Measurements from ENCODE around the gene CELSR1. TPM values are rescaled to one million over a fixed set of nuclear protein-coding genes. Genes with fewer than 3 reads are reported as not detected.
A peak's percentile ranks its signal among the peaks of the same experiment; 100 is the strongest.

CELSR1 gene
- total RNA-seq, 2 donors from 2014 or later, result 0.54 to 1.1 TPM

DNA sequence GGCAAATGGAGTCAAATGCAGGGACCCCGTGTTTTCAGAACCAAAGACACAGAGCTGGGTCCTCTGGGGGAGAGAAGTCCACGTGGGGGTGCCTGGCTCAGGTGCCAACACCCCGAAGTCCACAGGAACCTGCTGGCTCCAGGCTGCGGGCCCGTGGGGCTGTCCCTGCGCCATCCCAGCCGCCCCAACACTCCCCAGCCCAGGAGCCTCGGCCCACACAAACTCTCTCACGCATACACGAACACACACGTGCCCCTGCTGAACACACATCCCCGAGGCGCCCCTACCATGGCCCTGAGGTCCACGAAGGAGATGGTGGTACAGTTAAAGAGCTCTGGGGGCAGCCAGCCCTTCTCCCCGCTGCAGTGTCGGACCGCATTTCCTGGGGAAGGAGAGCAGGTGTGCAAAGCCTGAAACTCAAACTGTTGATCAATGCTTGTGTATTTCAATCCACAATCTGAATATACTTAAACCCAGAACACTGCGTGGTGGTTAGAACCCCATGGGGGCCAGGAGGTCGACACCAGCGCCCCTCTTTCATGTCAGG is 147.2 kb downstream of the CELSR1 start:
- ATAC-seq (no peak), DNase-seq (ENCODE audit: low spot score in 2 of 2) (no peak)
- Mint-ChIP-seq H3K36me3 (no peaks in the 10 kb centered on the region), H3K9me3 (no peaks in the 10 kb centered on the region), H3K27ac (no peak overlapping the region)

DNA sequence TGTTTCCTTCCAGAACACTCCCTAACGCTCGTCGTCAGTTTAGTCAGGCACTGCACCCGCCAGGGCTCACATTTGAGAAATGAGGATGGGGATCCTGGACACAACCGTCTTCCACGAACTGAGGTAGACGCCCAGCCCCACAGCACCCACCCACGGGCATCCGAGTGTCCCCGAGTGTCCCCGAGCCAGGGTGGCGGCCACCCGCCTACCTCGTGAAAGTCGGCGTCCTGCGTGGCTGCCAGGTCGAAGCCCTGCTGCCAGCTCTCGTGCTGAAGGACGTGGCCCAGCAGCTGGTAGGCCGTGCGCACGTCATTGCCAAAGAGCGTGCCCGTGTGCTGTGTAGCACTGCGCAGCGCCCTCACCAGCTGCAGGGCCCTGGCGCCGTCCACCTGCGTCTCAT is 148.3 kb downstream of the CELSR1 start:
- ATAC-seq, result no peak
- DNase-seq (ENCODE audit: low spot score in 2 of 2), result no peak
- H3K9me3 Mint-ChIP-seq, result no peaks in the 10 kb centered on the region
- H3K36me3 Mint-ChIP-seq, result no peaks in the 10 kb centered on the region
- no peak overlapping the region for H3K27ac Mint-ChIP-seq

DNA sequence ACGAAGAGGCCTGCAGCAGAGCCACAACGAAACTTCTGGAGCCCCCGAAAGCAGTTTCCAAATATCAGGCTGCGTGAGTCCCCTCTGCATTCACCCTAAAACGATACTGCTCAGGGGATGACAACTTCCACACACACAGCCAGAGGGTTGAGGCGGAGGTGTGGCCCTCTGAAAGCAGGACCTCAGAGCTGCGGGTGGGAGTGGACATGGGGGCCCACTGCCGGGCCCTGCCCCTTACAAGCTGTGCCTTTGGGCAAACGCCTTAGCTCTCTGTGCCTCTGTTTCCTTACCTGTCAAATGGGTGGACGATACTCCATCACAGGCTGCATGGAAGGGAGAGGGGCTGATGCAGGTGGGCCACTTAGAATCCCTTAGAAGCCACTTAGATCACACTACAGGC is 148.8 kb downstream of the CELSR1 start:
- DNase-seq (ENCODE audit: low spot score in 2 of 2), result no peak

DNA sequence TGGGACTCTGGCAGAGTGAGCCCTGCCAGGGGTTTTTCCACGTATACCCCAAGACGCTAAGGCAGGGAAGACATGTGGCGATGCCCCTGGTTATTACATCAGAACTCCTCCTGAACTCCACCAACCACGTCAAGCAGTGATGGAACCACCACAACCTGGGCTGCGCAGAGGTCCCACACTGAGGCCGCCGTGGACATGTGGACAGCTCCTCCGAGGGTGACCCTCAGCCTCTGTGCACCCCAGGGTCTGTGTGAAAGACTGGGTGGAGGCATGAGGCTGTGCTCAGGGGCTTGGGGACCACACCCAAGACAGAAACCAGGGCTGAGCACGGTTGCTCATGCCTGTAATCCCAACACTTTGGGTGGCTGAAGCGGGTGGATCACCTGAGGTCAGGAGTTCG is 149.7 kb downstream of the CELSR1 start:
- H3K27ac Mint-ChIP-seq, result no peak overlapping the region
- ATAC-seq (no peak), DNase-seq (ENCODE audit: low spot score in 2 of 2) (no peak)
- H3K9me3 Mint-ChIP-seq, result no peaks in the 10 kb centered on the region
- no peaks in the 10 kb centered on the region for H3K36me3 Mint-ChIP-seq

More for the DNA sequence above, 148.8 kb downstream of the CELSR1 start:
- H3K36me3 Mint-ChIP-seq, result no peaks in the 10 kb centered on the region
- no peak for ATAC-seq
- H3K27ac Mint-ChIP-seq, result no peak overlapping the region
- no peaks in the 10 kb centered on the region for H3K9me3 Mint-ChIP-seq

DNA sequence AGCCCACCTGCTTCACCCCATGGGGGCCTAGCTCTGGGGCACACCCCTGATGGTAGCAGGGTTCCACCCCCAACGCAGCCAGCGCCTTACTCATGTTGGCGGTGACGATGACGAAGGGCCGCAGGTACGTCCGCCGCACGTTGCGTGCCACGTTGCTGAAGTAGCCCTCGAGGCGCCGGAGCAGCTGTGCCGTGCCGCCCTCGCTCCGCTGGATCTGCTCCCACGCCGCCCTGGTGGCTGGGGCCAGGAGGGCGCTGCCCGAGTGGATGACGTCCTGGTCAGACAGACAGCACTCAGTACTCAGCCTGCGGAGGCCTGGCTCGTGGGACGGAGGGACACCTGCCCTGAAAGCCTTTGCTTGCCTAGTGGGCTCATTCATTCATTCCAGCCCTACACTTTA is 151.1 kb downstream of the CELSR1 start:
- Mint-ChIP-seq H3K27ac (no peak overlapping the region), H3K36me3 (no peaks in the 10 kb centered on the region)
- ATAC-seq, result no peak

DNA sequence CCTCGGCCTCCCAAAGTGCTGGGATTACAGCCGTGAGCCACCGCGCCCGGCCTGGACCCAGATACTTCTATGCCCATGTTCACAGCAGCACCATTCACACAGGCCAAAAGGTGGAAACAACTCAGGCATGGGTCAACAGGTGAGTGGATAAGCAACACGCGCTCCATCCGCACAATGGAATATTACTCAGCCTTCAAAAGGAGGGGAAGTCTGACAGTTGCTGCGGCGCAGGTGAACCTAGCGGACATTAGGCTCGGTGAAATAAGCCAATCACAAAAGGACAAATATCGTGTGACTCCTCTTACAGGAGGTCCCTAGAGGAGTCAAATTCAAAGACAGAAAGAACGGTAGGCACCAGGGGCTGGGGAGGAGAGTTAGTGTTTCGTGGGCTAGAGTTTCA is 154.9 kb downstream of the CELSR1 start:
- no peaks in the 10 kb centered on the region for H3K9me3 Mint-ChIP-seq
- no peaks in the 10 kb centered on the region for H3K36me3 Mint-ChIP-seq
- no peak for DNase-seq (ENCODE audit: low spot score in 2 of 2)
- peak overlapping the region in 1 of 2 donors; percentile 72 for H3K27ac Mint-ChIP-seq
- no peak for ATAC-seq

More for the DNA sequence above, 151.1 kb downstream of the CELSR1 start:
- H3K9me3 Mint-ChIP-seq, result no peaks in the 10 kb centered on the region
- no peak for DNase-seq (ENCODE audit: low spot score in 2 of 2)

DNA sequence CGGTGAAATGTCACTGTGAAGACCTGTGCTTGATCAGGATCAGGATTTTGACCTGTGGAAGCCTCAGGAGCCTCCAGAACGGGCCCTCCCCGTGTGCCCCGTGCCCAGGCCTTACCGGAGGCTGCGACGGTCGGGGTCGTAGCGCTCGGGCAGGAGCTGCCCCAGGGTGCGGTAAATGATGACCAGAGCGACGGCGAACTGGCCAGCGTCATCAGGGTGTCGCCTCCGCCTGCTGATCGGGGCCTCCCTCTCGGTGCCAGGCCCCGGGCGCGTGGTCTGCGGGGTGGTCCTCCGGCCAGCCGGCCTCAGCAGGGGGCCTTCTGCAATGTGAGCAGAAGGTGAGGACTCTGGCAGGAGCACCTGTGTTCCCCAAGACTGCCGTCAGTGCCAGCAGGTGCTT is 155.7 kb downstream of the CELSR1 start:
- ATAC-seq (no peak), DNase-seq (ENCODE audit: low spot score in 2 of 2) (no peak)
- Mint-ChIP-seq H3K9me3 (peaks cover 0 to 3% of the 10 kb centered on the region in 2 donors), H3K36me3 (no peaks in the 10 kb centered on the region), H3K27ac (no peak overlapping the region)

DNA sequence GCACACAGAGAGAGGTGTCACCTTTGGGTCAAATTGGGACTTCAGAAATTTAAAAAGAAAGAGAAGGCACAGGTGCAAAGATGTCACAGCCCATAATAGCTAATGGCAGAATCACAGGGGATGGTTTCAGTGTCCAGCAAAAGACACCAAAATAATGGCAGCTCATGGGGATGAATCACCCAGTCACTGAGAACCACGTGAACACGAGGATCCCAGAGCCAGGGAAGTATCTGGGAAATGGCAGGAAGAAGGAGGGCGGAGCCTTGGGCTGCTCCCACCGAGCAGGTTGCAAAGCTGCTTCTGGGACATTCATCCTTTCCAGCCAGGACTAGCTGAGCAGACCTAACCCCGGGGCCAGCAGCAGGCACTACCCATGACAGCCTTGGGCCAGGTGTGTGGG is 156.3 kb downstream of the CELSR1 start:
- DNase-seq (ENCODE audit: low spot score in 2 of 2) (no peak), ATAC-seq (no peak)
- H3K9me3 Mint-ChIP-seq, result peaks cover 0 to 6% of the 10 kb centered on the region in 2 donors
- H3K36me3 Mint-ChIP-seq, result peaks cover 0 to under 1% of the 10 kb centered on the region in 2 donors
- H3K27ac Mint-ChIP-seq, result peak overlapping the region; percentile 19 to 67

DNA sequence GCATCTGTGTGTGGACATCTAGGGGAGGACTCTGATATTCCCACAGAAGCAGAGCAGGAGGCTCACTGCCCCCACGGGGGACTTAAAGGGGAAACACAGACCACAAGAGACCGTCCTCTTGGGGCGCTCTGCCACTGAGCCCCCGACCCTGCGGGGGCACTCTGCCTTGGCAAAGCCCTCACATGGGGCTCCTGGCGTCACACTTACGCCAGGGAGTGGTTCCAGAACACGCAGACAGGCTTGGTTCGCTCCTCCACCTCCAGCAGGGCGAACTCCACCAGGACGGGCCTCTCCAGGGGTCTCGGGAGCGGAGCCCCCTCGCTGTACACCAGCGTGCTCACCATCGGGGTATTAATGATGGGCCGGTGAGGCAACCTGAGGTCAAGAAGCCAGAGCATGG is 156.8 kb downstream of the CELSR1 start:
- ATAC-seq, result no peak
- no peak for DNase-seq (ENCODE audit: low spot score in 2 of 2)
- Mint-ChIP-seq H3K36me3 (peaks cover 5 to 6% of the 10 kb centered on the region in 2 donors), H3K27ac (peak overlapping the region in 1 of 2 donors; percentile 67), H3K9me3 (peaks cover 4 to 12% of the 10 kb centered on the region in 2 donors)

DNA sequence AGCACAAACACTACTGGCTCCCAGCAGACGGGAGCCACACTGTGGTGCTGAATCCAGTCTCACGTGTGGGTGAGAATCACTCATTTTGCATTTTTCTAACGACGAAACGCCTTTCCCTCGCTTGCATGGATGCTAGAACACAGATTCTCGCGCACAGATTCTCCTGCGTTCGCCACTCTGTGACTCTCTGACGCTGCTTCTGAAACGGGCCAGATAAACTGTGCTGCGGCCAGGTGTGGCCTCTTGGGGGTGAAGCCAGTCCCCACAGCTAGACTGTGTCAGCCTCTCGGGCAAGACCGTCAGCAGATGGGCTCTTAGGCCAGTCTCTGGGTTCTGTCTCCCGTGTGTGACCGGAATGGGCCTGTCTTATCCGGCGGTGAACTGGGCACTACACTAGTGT is 157.4 kb downstream of the CELSR1 start:
- Mint-ChIP-seq H3K36me3 (peaks cover 8 to 11% of the 10 kb centered on the region in 2 donors), H3K9me3 (peaks cover 7 to 16% of the 10 kb centered on the region in 2 donors), H3K27ac (no peak overlapping the region)
- no peak for ATAC-seq
- DNase-seq (ENCODE audit: low spot score in 2 of 2), result no peak

DNA sequence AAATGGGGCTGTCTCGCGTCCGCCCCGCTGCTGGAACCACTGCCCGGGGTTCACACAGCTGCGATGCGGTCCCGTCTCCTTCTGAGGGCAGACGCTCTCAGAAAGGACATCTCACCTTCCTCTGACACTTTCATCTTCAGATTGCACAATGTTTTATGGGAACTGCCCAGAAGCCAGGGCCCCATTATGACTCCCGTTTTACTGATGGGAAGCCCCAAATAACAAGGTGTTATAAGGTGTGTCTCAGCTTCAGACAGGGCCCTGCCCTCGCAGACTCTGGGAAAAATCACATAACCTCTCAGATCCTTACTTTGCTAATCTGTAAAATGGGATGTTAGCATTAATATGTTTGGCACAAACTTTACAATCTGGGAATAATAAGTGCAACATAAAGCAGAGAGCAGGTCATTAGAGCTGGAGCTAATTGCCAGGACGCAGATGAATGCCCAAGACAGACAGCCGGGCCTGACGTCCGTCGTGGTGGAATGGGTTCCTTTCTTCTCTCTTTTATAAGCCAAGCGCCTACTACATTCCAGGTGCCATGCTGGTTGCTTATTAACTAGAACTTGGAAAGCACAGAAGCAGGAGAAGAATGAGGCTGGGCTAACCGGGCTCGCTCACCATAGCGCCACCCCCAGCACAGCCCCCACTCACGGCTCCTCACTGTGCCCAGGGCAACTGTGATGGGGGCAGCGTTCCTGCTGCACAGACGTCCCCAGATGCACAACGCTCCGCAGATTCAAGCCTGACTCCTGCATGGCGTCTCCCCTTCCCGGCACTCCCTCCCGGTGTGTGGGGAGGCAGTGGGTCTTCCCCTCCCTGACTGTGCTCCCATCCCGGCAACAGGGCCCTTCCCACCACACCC is 158.1 kb downstream of the CELSR1 start:
- H3K27ac Mint-ChIP-seq, result no peak overlapping the region
- H3K36me3 Mint-ChIP-seq, result peaks cover 8 to 13% of the 10 kb centered on the region in 2 donors
- peaks cover 8 to 17% of the 10 kb centered on the region in 2 donors for H3K9me3 Mint-ChIP-seq
- DNase-seq (ENCODE audit: low spot score in 2 of 2) (no peak), ATAC-seq (no peak)

DNA sequence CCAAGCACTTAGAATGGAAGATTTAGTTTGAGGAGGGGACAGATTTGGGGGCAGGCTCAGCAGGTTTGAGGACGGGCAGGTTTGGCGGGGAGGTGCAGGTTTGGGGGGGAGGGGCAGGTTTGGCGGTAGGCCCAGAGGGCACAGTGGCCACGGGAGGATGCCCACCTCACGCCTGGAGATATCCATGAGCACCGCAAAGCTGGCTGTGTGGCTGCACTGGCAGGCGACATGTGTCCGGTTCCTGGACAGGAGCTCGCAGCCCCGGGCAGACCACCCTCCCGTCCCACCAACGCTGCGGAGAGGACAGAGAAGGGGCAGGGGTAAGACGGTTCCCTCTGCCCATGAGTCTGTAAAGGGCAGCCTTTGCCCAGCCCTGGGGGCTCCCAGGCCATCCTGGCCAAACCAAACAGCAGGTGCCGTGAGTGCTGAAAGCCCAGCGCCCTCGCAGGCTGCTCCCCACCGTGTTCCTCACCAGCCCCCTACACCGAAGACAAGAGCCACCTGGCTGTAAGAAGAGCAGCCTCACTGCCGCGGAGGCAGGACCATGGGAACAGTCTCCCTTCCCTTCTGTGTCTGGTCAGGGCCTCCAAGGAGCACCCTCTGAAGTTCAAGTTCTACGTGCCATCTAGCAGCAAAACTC is 158.9 kb downstream of the CELSR1 start:
- ATAC-seq (no peak), DNase-seq (ENCODE audit: low spot score in 2 of 2) (no peak)
- H3K36me3 Mint-ChIP-seq, result peaks cover 8 to 13% of the 10 kb centered on the region in 2 donors
- peaks cover 8 to 17% of the 10 kb centered on the region in 2 donors for H3K9me3 Mint-ChIP-seq
- no peak overlapping the region for H3K27ac Mint-ChIP-seq

DNA sequence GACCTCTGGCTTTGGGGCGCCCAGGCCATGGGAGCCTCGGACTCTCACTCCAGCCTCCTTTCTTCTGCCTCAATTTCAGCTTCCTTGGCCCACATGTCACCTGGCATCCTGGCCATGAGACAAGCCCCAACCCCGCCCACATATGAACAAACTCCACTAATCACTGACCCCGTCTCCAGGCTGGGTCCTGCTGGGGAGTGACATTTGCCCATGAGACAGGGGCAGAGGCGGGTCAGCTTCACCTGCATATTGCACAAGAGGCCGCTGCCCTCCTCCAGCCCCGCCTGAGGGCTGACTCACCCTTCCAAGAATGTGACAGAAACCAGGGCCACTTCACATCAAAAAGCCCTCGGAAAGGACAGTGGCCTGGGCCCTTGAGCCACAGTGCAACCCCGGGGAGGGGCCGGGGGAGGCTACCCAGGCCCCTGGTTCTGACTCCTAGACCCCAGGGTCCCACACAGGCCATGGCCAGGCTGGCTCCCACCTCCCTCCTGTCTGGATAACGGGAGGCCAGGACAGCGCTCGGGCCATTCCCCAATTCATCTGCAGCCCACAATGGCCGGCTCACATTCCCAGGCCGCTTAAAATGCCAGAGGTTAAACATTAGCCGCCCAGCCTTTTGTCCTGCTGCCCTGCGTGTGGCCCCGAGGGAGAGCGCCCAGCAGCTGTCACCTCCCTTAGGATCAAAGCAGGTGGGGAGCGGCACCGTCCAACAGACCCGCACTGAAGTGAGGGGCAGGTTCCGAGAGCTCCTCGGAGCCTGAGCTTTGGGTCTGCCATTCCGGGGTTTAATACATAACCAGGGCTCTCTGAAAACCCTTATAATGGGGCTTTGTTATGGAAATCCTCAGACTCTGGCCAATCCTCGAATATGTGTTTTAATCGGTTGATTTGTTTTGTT is 159.6 kb downstream of the CELSR1 start:
- ATAC-seq (no peak), DNase-seq (ENCODE audit: low spot score in 2 of 2) (no peak)
- H3K27ac Mint-ChIP-seq, result no peak overlapping the region
- peaks cover 8 to 17% of the 10 kb centered on the region in 2 donors for H3K9me3 Mint-ChIP-seq
- H3K36me3 Mint-ChIP-seq, result peaks cover 8 to 13% of the 10 kb centered on the region in 2 donors

DNA sequence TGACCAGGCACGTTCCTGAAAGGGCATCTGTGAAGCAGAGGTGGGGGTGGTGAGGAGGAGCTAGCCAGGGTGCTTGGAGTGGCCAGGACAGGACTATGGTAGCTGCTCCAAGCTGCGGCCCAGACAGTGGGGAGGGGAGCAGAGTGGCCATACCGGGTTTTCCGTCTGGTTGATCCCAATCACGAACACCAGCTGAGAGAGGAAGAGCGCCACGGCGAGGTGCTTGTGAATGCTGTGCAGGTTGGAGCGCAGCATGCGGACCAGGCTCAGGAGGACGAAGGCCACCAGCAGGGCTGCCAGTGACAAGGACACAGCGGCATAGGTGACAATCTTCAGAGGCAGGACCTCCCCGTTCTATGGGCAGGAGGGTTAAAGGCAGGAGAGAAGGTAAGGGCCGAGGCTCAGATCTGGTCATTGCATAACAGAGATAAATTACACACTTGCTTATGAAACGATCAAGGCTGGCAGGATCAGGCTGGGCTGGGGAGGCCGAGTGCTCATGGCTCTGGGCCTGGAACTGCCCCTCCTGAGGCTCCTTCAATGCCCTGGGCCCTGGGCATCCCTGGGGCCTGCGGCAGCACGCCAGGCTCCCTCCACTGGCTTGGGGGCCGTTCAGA is 160.4 kb downstream of the CELSR1 start:
- Mint-ChIP-seq H3K36me3 (peaks cover 8 to 13% of the 10 kb centered on the region in 2 donors), H3K27ac (no peak overlapping the region), H3K9me3 (peaks cover 8 to 17% of the 10 kb centered on the region in 2 donors)
- no peak for ATAC-seq
- no peak for DNase-seq (ENCODE audit: low spot score in 2 of 2)

DNA sequence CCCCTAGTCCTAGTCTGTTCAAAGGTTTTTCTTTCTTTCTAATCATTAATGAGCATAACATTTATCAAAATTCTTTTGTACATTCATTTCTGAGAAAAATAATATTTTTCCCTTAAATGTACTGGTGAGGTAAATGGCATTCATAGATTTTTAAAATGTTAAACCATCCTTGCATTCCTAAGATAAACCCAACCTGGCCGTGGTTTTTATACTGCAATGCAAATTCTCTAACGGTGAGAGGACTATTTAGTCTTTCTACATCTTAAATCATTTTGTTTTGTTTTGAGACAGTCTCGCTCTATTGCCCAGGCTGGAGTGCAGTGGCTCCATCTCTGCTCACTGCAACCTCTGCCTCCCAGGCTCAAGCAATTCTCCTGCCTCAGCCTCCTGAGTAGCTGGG is 161.3 kb downstream of the CELSR1 start:
- Mint-ChIP-seq H3K9me3 (peaks cover 8 to 17% of the 10 kb centered on the region in 2 donors), H3K36me3 (peaks cover 8 to 13% of the 10 kb centered on the region in 2 donors), H3K27ac (no peak overlapping the region)
- DNase-seq (ENCODE audit: low spot score in 2 of 2) (no peak), ATAC-seq (no peak)

Measured in activated naive CD4-positive, alpha-beta T cell treated with anti-CD3 and anti-CD28 coated beads, Interleukin-2, amount 50 U/mL, for 72 hours (primary cell).